Posterior vena cava (tissue), 2 donors: Measurements from ENCODE around the gene ZSCAN29. TPM values are rescaled to one million over a fixed set of nuclear protein-coding genes. Genes with fewer than 3 reads are reported as not detected.

Experiments
- total RNA-seq, 2 donors: library from RNA; stranded (reverse); fragmentation: NEBNext Ultra II Directional; extraction: Animal tissue kit (Norgen Biotek cat#: 25700); gene quantifications; one replicate each; pipeline ENCODE4 v1.2.1, GENCODE V29; 2021
- donor health status: DM: yes; HTN: yes; CAD: no.
- donor health status: DM: yes; HTN: yes; CAD: no.

The ZSCAN29 gene
- total RNA-seq, 2 donors from 2014 or later, result 17.1 to 17.9 TPM

Other genes with a start within 250 kb of the ZSCAN29 start
- 10 to 100 TPM; 16.0 to 17.3 TPM for gene TMEM62, start 237.5 kb downstream of the ZSCAN29 start, total RNA-seq
- gene CCNDBP1, start 185.6 kb downstream of the ZSCAN29 start, total RNA-seq, result 10 to 100 TPM; 49.6 to 52.6 TPM
- under 1 TPM; 0.43 to 0.65 TPM for gene EPB42, start 150.0 kb downstream of the ZSCAN29 start, total RNA-seq
- 1 to 10 TPM in 1 of 2 donors, under 1 TPM in 1; 0.56 to 1.0 TPM for gene TGM5, start 104.1 kb downstream of the ZSCAN29 start, total RNA-seq
- not detected for gene TGM7, start 68.8 kb downstream of the ZSCAN29 start, total RNA-seq
- 1 to 10 TPM; 5.5 to 7.4 TPM for gene LCMT2, start 40.5 kb downstream of the ZSCAN29 start, total RNA-seq
- 10 to 100 TPM; 11.9 to 12.4 TPM for gene TUBGCP4, start 58 bp upstream of the ZSCAN29 start, total RNA-seq
- 10 to 100 TPM; 30.5 to 35.7 TPM for gene TP53BP1, start 122.1 kb upstream of the ZSCAN29 start, total RNA-seq
- 10 to 100 TPM; 66.8 to 67.7 TPM for gene MAP1A, start 146.6 kb upstream of the ZSCAN29 start, total RNA-seq
- gene PPIP5K1, start 219.2 kb upstream of the ZSCAN29 start, total RNA-seq, result 10 to 100 TPM; 22.7 to 31.5 TPM
- gene CKMT1B, start 223.0 kb upstream of the ZSCAN29 start, total RNA-seq, result not detected
- gene STRC, start 247.8 kb upstream of the ZSCAN29 start, total RNA-seq, result under 1 TPM; 0.19 to 0.56 TPM